Parathyroid adenoma (tissue), 2 donors: ENCODE measurements around the gene TBX4.
A peak's percentile ranks its signal among the peaks of the same experiment; 100 is the strongest.

Experiments used
- H2AFZ ChIP-seq: fragments of 300-600 bp; sonication (generic); one replicate; pipeline ENCODE4 v1.7.0; 2017; ENCODE audit warnings: antibody characterized with exemption, mild to moderate bottlenecking
- H3K27ac ChIP-seq: fragments of 300-600 bp; sonication (generic); one replicate; pipeline ENCODE4 v1.7.0; 2017
- H3K27me3 ChIP-seq: fragments of 300-600 bp; sonication (generic); one replicate; pipeline ENCODE4 v1.7.0; 2017; ENCODE audit warnings: low read length; ENCODE audit not compliant: control insufficient read depth, insufficient read depth
- H3K36me3 ChIP-seq: fragments of 300-600 bp; sonication (generic); one replicate; pipeline ENCODE4 v1.7.0; 2017; ENCODE audit warnings: low read length; ENCODE audit not compliant: control insufficient read depth, insufficient read depth
- H3K4me1 ChIP-seq: fragments of 300-600 bp; sonication (generic); one replicate; pipeline ENCODE4 v1.7.0; 2017; ENCODE audit warnings: control low read depth
- H3K4me2 ChIP-seq: fragments of 300-600 bp; sonication (generic); one replicate; pipeline ENCODE4 v1.7.0; 2017; ENCODE audit warnings: low read length
- H3K4me3 ChIP-seq: fragments of 300-600 bp; sonication (generic); one replicate; pipeline ENCODE4 v1.7.0; 2017; ENCODE audit warnings: low read depth, low read length
- H3K79me2 ChIP-seq: fragments of 300-600 bp; sonication (generic); one replicate; pipeline ENCODE4 v1.7.0; 2017; ENCODE audit warnings: control low read depth
- H3K9ac ChIP-seq: fragments of 300-600 bp; sonication (generic); one replicate; pipeline ENCODE4 v1.7.0; 2017; ENCODE audit warnings: mild to moderate bottlenecking
- H3K9me3 ChIP-seq: fragments of 300-600 bp; sonication (generic); one replicate; pipeline ENCODE4 v1.7.0; 2017; ENCODE audit warnings: low read length; ENCODE audit not compliant: control insufficient read depth
- CTCF ChIP-seq: fragments of 300-600 bp; sonication (generic); IDR thresholded peaks from one replicate; pipeline ENCODE4 v1.7.0; 2017; ENCODE audit warnings: antibody characterized with exemption, mild to moderate bottlenecking
- donor health status: primary hyperparathyroidism.

The TBX4 gene

DNA sequence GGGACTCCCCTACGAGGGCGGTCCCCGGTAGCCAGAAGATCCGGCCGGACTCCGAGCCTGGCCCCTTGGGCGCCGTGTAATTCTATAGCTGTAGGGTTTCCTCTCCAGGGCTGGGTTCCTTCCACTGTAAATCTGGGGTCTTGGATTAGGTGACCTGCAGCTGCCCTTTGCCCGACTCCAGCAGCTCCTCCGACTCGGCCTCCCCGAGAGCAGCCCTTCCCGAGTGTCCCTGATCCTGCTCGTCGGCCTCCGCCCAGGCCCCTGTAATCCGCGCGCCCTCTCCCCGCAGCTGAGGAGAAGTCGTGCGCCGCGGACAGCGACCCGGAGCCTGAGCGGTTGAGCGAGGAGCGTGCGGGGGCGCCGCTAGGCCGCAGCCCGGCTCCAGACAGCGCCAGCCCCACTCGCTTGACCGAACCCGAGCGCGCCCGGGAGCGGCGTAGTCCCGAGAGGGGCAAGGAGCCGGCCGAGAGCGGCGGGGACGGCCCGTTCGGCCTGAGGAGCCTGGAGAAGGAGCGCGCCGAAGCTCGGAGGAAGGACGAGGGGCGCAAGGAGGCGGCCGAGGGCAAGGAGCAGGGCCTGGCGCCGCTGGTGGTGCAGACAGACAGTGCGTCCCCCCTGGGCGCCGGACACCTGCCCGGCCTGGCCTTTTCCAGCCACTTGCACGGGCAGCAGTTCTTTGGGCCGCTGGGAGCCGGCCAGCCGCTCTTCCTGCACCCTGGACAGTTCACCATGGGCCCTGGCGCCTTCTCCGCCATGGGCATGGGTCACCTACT lies 47.1 kb upstream of the TBX4 start:
- no peak overlapping the region for H3K27ac ChIP-seq
- H3K79me2 ChIP-seq = no peaks in the 10 kb centered on the region
- peaks cover 3% of the 10 kb centered on the region for H3K4me1 ChIP-seq
- peaks cover 20% of the 10 kb centered on the region for H3K27me3 ChIP-seq
- no peak overlapping the region for H3K4me3 ChIP-seq
- H3K4me2 ChIP-seq = peak overlapping the region; percentile 42
- no peak overlapping the region for H3K9ac ChIP-seq
- no peaks in the 10 kb centered on the region for H3K36me3 ChIP-seq
- no peaks in the 10 kb centered on the region for H3K9me3 ChIP-seq
- peak overlapping the region; percentile 53 for H2AFZ ChIP-seq
- no peak for TF ChIP-seq CTCF

DNA sequence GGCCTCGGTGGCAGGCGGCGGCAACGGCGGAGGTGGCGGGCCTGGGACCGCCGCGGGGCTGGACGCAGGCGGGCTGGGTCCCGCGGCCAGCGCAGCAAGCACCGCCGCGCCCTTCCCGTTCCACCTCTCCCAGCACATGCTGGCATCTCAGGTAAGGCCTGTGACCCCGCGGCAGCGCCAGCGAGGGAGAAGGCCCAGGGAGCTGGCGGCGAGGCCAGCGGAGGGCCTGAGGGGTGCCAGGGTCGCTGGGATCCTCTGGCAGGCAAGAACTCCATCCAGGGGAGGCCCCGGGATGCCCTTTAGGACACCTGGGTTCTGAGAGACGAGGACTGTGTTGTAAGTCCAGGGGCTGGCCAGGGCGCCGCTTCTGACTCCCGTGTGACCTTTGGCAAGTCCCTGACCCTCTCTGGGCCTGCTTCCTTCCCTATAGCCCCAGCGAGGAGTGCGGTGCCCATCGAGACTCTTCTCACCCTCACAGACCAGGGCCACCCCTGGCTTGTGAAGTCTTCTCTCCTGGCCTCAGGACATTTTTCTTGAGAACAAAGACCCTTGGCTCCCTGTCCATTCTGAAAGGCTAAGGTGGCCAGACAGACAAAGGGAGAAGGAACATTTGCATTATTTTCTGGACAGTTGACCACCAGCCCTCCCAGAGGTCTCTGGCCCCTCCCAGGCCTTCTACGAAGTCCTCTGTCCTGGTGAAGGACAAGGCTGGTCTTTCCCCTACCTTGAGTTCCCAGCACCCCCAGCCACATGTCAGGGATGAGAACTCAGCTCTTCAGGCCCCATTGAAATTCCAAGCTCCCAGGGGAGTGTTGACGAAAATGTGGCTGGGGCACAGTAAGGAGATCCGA lies 46.3 kb upstream of the TBX4 start:
- H3K4me1 ChIP-seq = peaks cover 3% of the 10 kb centered on the region
- H3K4me3 ChIP-seq = no peak overlapping the region
- H3K27me3 ChIP-seq = peaks cover 20% of the 10 kb centered on the region
- H3K4me2 ChIP-seq = no peak overlapping the region
- H3K9me3 ChIP-seq = no peaks in the 10 kb centered on the region
- no peak overlapping the region for H3K27ac ChIP-seq
- no peak for TF ChIP-seq CTCF
- no peak overlapping the region for H2AFZ ChIP-seq
- H3K79me2 ChIP-seq = no peaks in the 10 kb centered on the region
- no peak overlapping the region for H3K9ac ChIP-seq
- H3K36me3 ChIP-seq = no peaks in the 10 kb centered on the region

DNA sequence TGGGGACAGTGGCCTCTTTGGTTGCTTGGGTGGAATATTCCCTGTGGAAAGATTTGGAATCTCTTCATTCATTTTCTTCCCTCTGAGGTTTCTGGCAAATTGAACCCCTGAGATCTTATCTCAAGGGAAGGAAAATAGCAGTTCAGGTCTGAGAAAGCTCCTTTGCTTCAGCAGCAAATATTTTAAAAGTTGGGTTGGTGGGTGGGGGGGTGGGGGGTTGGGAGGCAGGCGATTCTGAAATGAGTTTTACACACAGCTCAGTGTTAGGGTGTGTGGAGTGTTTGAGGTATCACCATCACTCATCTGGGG lies 45.7 kb upstream of the TBX4 start:
- no peaks in the 10 kb centered on the region for H3K36me3 ChIP-seq
- no peak overlapping the region for H3K4me3 ChIP-seq
- H3K27me3 ChIP-seq = peaks cover 14% of the 10 kb centered on the region
- H3K9ac ChIP-seq = no peak overlapping the region
- H3K4me2 ChIP-seq = no peak overlapping the region
- no peak for TF ChIP-seq CTCF
- H3K79me2 ChIP-seq = no peaks in the 10 kb centered on the region
- no peak overlapping the region for H2AFZ ChIP-seq
- no peaks in the 10 kb centered on the region for H3K9me3 ChIP-seq
- H3K4me1 ChIP-seq = peaks cover 3% of the 10 kb centered on the region
- no peak overlapping the region for H3K27ac ChIP-seq

DNA sequence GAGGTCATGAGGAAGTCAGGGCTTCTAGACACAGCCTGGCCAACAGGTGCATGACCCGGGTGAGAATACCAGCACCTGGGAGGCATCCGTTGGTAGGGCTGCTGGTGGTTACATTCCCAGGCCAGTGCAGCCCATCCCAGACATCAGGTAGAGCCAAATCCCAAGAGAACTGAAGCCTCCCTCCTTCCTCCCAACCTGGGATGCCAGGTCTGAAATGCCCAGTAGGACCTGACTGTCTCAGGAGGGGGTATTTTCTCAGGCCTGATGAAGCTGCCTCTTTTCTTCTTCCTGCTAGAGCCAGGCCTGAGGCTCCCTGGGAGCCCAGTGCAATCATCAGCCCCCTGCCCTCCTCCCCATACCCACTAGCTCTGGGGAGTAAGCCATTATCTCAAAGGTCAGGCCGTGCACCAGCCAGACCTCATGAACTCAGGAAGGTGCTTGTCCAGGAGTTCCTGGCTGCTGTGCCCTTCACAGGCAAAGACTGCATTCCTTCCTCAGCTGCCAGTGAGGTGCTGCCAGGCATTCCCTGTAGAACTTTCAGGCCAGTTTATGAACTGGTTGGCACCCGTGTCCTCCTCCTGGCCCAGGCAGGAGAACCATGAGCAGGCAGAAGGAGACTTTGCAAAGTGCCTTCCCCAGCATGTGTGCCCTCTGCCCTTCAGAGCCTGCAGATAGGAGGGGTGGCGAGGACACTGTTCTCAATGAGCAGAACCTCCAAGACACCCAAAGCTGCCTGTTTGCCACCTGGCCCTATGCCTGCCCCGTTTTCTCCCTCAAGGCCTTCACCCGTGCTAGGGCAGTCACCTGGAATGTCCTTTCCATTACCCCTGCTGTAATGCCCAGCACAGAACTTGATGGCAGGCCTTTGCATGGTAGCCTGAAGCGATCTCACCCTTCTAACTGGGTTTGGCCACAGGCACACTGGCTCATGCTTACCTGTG lies 45.0 kb upstream of the TBX4 start:
- Histone ChIP-seq H3K27me3 (peaks cover 10% of the 10 kb centered on the region), H3K9ac (no peak overlapping the region)

More for the DNA sequence above, 45.0 kb upstream of the TBX4 start:
- Histone ChIP-seq H3K36me3 (no peaks in the 10 kb centered on the region), H2AFZ (no peak overlapping the region), H3K27ac (no peak overlapping the region), H3K4me3 (no peak overlapping the region), H3K4me1 (peaks cover 7% of the 10 kb centered on the region), H3K79me2 (no peaks in the 10 kb centered on the region), H3K9me3 (no peaks in the 10 kb centered on the region), H3K4me2 (no peak overlapping the region)
- TF ChIP-seq CTCF = no peak
